Mesendoderm (in vitro differentiated cells): ENCODE data around the gene OTUB2.

Source experiments
- DNase-seq: peaks from one replicate; pipeline ENCODE4 v3.0.0; 2013
- H2AK5ac ChIP-seq: 2 replicates; pipeline ENCODE4 v1.6.1; 2013; ENCODE audit warnings: low read length, inconsistent platforms
- H2BK120ac ChIP-seq: 2 replicates; pipeline ENCODE4 v1.6.1; 2013; ENCODE audit warnings: low read depth, mild to moderate bottlenecking, low read length, moderate library complexity, mixed read lengths
- H2BK15ac ChIP-seq: replicated peaks from 2 replicates; pipeline ENCODE4 v1.6.1; 2013; ENCODE audit warnings: low read depth, mild to moderate bottlenecking, moderate library complexity
- H2BK5ac ChIP-seq: 2 replicates; pipeline ENCODE4 v1.6.1; 2013; ENCODE audit warnings: low read length, inconsistent platforms
- H3K18ac ChIP-seq: 2 replicates; pipeline ENCODE4 v1.6.1; 2013; ENCODE audit warnings: mild to moderate bottlenecking, low read length, mixed read lengths
- H3K23ac ChIP-seq: one replicate; pipeline ENCODE4 v1.6.1; 2013; ENCODE audit warnings: low read length
- H3K27ac ChIP-seq: 2 replicates; pipeline ENCODE4 v1.5.1; 2013; ENCODE audit warnings: low read depth, mild to moderate bottlenecking, inconsistent platforms, low read length, moderate library complexity
- H3K27me3 ChIP-seq: 2 replicates; pipeline ENCODE4 v1.6.1; 2013; ENCODE audit warnings: low read length, control low read depth, mild to moderate bottlenecking, inconsistent platforms; ENCODE audit not compliant: insufficient read depth, poor library complexity
- H3K36me3 ChIP-seq: 2 replicates; pipeline ENCODE4 v1.6.1; 2013; ENCODE audit warnings: low read length, inconsistent platforms; ENCODE audit not compliant: control insufficient read depth, insufficient read depth
- H3K4ac ChIP-seq: one replicate; pipeline ENCODE4 v1.6.1; 2013; ENCODE audit warnings: low read depth, mild to moderate bottlenecking, low read length, moderate library complexity
- H3K4me1 ChIP-seq: 2 replicates; pipeline ENCODE4 v1.6.1; 2013; ENCODE audit warnings: low read depth, low read length, inconsistent platforms; ENCODE audit not compliant: control insufficient read depth
- H3K4me2 ChIP-seq: 2 replicates; pipeline ENCODE4 v1.6.1; 2013; ENCODE audit warnings: low read length
- H3K4me3 ChIP-seq: 2 replicates; pipeline ENCODE4 v1.5.1; 2013; ENCODE audit warnings: mild to moderate bottlenecking, low read length
- H3K56ac ChIP-seq: one replicate; pipeline ENCODE4 v1.6.1; 2013; ENCODE audit warnings: low read length
- H3K79me1 ChIP-seq: 2 replicates; pipeline ENCODE4 v1.6.1; 2013; ENCODE audit warnings: low read length, inconsistent platforms
- H3K79me2 ChIP-seq: 2 replicates; pipeline ENCODE4 v1.6.1; 2013; ENCODE audit warnings: mild to moderate bottlenecking, low read length; ENCODE audit not compliant: control insufficient read depth, insufficient read depth
- H3K9ac ChIP-seq: 2 replicates; pipeline ENCODE4 v1.6.1; 2013; ENCODE audit warnings: low read length, inconsistent platforms
- H4K5ac ChIP-seq: one replicate; pipeline ENCODE4 v1.6.1; 2013; ENCODE audit warnings: low read length
- H4K8ac ChIP-seq: one replicate; pipeline ENCODE4 v1.6.1; 2013; ENCODE audit warnings: low read depth, mild to moderate bottlenecking, control low read depth, low read length, moderate library complexity
- WGBS: extraction: QIAGEN DNeasy Blood & Tissue Kit; methylation state at CpG from one replicate; pipeline ENCODE4 v1.1.7; 2013; ENCODE audit warnings: low lambda C conversion rate, missing lambda C conversion rate; ENCODE audit not compliant: insufficient coverage; ENCODE audit errors: extremely low coverage; 5-methylcytosine and 5-hydroxymethylcytosine counted together

Gene OTUB2

DNA sequence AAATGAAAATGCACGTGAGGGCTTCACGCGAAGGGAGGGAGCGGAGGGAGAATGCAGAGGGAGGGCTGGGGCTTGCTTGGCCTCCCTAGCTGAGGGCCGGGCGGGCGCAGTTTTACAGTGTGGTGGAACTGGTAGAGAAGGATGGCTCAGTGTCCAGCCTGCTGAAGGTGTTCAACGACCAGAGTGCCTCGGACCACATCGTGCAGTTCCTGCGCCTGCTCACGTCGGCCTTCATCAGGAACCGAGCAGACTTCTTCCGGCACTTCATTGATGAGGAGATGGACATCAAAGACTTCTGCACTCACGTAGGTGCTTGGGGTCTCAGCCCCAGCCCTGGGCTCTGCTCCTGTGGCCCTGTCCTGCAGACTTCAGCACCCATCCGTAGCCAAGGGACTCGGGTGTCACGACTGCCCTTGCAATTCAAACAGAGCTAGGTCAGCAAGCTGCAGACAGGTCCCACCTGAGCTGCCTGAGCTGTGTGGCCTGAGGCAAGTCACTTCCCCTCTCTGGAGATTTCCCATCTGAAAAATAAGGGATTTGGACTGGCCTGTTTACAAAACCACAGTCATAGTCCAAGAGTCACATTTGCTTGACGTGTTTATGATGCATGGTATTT lies 18.4 kb downstream of the OTUB2 start:
- no peak overlapping the region for H3K4me3 ChIP-seq
- H3K36me3 ChIP-seq = peaks cover 11% of the 10 kb centered on the region
- no peaks in the 10 kb centered on the region for H3K4me1 ChIP-seq
- H2BK120ac ChIP-seq = no peak overlapping the region
- H3K79me1 ChIP-seq = no peaks in the 10 kb centered on the region
- WGBS = no CpG with 5 or more reads among the region's 20 CpGs
- H3K9ac ChIP-seq = no peak overlapping the region
- no peak overlapping the region for H3K4ac ChIP-seq
- no peaks in the 10 kb centered on the region for H3K27me3 ChIP-seq
- no peak overlapping the region for H3K4me2 ChIP-seq
- no peak overlapping the region for H2AK5ac ChIP-seq
- no peaks in the 10 kb centered on the region for H3K79me2 ChIP-seq
- no peak overlapping the region for H3K56ac ChIP-seq
- no peak overlapping the region for H2BK15ac ChIP-seq
- no peak overlapping the region for H3K27ac ChIP-seq
- no peak overlapping the region for H3K18ac ChIP-seq
- H3K23ac ChIP-seq = no peak overlapping the region
- no peak overlapping the region for H2BK5ac ChIP-seq
- DNase-seq = no peak
- no peak overlapping the region for H4K5ac ChIP-seq
- no peak overlapping the region for H4K8ac ChIP-seq

DNA sequence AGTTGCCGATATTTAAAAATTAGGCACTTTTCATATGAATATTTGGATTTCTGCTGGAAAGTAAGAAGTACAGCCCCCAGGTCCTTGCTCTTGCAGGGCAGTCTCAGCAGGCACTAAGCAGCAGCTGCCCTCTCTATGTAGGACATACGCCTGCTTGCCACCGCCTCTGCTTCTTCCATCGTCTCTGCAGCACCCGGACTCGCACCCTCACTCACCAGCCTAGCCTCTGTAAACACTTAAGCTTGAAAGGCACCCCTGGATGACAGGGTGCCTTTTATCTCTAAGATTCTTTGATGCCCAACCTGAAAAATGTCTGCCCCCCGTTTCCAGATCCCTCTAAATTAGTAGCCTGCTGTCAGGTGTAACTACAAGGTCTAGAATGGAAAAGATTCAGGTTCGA lies 19.0 kb downstream of the OTUB2 start:
- no CpG with 5 or more reads among the region's 8 CpGs for WGBS
- no peak overlapping the region for H3K4me3 ChIP-seq
- DNase-seq = no peak
- no peak overlapping the region for H4K5ac ChIP-seq
- no peaks in the 10 kb centered on the region for H3K27me3 ChIP-seq
- no peak overlapping the region for H3K9ac ChIP-seq
- no peak overlapping the region for H2AK5ac ChIP-seq
- H3K4me2 ChIP-seq = no peak overlapping the region
- no peak overlapping the region for H3K4ac ChIP-seq
- peaks cover 13% of the 10 kb centered on the region for H3K36me3 ChIP-seq
- H3K18ac ChIP-seq = no peak overlapping the region
- H4K8ac ChIP-seq = no peak overlapping the region
- H3K4me1 ChIP-seq = no peaks in the 10 kb centered on the region
- H2BK5ac ChIP-seq = no peak overlapping the region
- no peak overlapping the region for H2BK120ac ChIP-seq
- no peak overlapping the region for H2BK15ac ChIP-seq
- H3K27ac ChIP-seq = no peak overlapping the region
- H3K79me1 ChIP-seq = no peaks in the 10 kb centered on the region
- H3K79me2 ChIP-seq = no peaks in the 10 kb centered on the region
- H3K23ac ChIP-seq = no peak overlapping the region
- H3K56ac ChIP-seq = no peak overlapping the region

DNA sequence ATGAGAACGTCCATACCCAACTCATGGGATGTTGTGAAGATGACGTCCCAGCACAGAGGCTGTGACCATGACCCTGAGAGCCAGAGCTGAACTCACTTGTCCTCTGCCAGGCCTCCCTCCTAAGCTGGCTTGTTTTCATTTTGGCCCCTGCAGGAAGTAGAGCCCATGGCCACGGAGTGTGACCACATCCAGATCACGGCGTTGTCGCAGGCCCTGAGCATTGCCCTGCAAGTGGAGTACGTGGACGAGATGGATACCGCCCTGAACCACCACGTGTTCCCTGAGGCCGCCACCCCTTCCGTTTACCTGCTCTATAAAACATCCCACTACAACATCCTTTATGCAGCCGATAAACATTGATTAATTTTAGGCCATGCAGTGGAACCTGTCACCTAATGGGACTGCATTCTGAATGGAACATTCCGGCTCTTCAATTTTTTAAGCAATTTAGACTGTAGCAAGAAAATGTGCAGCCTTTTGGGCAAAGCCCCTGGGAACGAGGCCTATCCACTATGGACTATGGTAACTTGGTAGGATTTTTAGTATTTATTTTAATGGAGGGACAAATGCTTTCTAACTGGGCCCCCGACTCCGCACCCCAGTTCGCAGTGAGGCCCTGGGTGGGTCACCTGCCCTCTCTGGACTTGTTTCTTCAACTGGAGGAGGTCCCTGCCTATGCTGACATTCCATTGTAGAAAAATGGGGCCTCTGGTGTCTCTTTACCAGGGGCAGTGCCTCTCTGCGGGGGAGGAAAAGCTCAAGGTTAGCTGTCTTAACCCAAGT lies 19.6 kb downstream of the OTUB2 start:
- Histone ChIP-seq H2BK120ac (no peak overlapping the region), H4K8ac (no peak overlapping the region), H3K9ac (no peak overlapping the region), H2BK15ac (no peak overlapping the region), H3K27ac (no peak overlapping the region), H3K4me1 (no peaks in the 10 kb centered on the region), H3K36me3 (peaks cover 19% of the 10 kb centered on the region), H3K27me3 (no peaks in the 10 kb centered on the region), H3K23ac (no peak overlapping the region), H3K4me2 (no peak overlapping the region), H3K79me2 (no peaks in the 10 kb centered on the region), H3K18ac (no peak overlapping the region), H2BK5ac (no peak overlapping the region), H3K79me1 (no peaks in the 10 kb centered on the region), H3K4ac (no peak overlapping the region), H2AK5ac (no peak overlapping the region), H3K56ac (no peak overlapping the region), H3K4me3 (no peak overlapping the region), H4K5ac (no peak overlapping the region)
- WGBS = no CpG with 5 or more reads among the region's 19 CpGs
- no peak for DNase-seq

DNA sequence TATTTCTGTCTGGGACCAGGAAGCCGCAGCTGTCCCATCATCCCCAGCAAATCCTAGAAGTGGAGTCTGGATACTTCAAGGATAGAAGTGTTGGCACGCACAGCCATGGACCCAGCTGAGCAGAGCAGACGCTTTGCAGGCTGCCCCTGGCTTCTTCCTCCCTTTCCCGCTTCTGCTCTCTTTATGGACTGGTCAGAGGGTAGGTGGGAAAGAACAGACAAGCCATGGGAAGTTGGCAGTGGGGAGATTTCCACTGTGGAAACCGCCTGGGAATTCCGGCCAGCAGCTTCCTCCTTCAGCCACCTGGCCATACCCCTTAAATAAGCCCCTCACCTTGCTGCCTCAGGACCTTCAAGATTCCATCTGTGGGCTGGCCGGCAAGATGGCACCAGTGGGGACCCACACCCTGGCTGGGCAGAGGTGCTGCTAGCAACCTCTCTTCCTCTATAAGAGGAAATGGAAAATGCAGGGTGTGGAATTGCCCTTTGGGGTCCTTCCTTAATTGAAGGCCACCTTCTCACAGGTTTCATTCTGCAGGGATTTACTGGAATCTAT lies 20.6 kb downstream of the OTUB2 start:
- no peak overlapping the region for H3K9ac ChIP-seq
- H3K27me3 ChIP-seq = no peaks in the 10 kb centered on the region
- H3K79me1 ChIP-seq = no peaks in the 10 kb centered on the region
- H2BK120ac ChIP-seq = no peak overlapping the region
- no peak overlapping the region for H3K18ac ChIP-seq
- H4K8ac ChIP-seq = no peak overlapping the region
- no peak overlapping the region for H4K5ac ChIP-seq
- no peak overlapping the region for H3K4ac ChIP-seq
- no peak overlapping the region for H2BK15ac ChIP-seq
- no peak overlapping the region for H3K4me2 ChIP-seq
- H3K56ac ChIP-seq = no peak overlapping the region
- DNase-seq = no peak
- WGBS = no CpG with 5 or more reads among the region's 7 CpGs
- no peak overlapping the region for H3K4me3 ChIP-seq
- no peaks in the 10 kb centered on the region for H3K4me1 ChIP-seq
- H2BK5ac ChIP-seq = no peak overlapping the region
- H2AK5ac ChIP-seq = no peak overlapping the region
- H3K27ac ChIP-seq = no peak overlapping the region
- H3K79me2 ChIP-seq = no peaks in the 10 kb centered on the region
- no peak overlapping the region for H3K23ac ChIP-seq
- peaks cover 19% of the 10 kb centered on the region for H3K36me3 ChIP-seq

DNA sequence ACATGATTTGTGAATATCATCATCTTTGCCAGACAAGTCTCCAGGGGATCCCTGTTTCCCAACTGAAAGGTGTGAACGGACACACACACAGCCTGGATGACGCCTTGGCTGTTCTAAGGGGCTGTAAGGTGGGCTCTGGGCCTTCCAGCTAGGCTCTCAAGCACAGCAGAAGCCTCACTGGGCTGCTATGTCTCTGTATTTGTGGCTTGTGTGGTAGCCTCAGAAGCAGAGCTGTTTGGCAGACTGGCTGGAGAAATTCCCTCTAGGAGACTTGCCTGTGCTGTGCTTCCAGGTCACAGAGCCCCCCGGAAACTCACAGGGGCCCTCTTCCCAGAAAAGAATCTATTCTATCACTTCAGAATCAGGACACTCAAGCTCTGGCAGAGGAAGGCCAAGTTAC lies 21.4 kb downstream of the OTUB2 start:
- no CpG with 5 or more reads among the region's 3 CpGs for WGBS
- Histone ChIP-seq H3K23ac (no peak overlapping the region), H3K4me1 (no peaks in the 10 kb centered on the region), H3K79me2 (no peaks in the 10 kb centered on the region), H2BK120ac (no peak overlapping the region), H4K5ac (no peak overlapping the region), H3K18ac (no peak overlapping the region), H2BK15ac (no peak overlapping the region), H3K27me3 (no peaks in the 10 kb centered on the region), H3K4ac (no peak overlapping the region), H2BK5ac (no peak overlapping the region), H4K8ac (no peak overlapping the region), H2AK5ac (no peak overlapping the region), H3K4me2 (no peak overlapping the region), H3K36me3 (peaks cover 20% of the 10 kb centered on the region), H3K56ac (no peak overlapping the region), H3K4me3 (no peak overlapping the region), H3K9ac (no peak overlapping the region), H3K27ac (no peak overlapping the region), H3K79me1 (no peaks in the 10 kb centered on the region)
- DNase-seq = no peak
